Activated CD4-positive, alpha-beta T cell treated with anti-CD3 and anti-CD28 coated beads, Interleukin-2, amount 10 ng/mL, durations not matched to agents 24 days and 14 days (primary cell): ENCODE results near the gene PDZK1. TPM values are rescaled to one million over a fixed set of nuclear protein-coding genes. Genes with fewer than 3 reads are reported as not detected.
A peak's percentile ranks its signal among the peaks of the same experiment; 100 is the strongest.
"Not testable (repeated sequence)": the region's sequence is repeated elsewhere in the genome, so short reads cannot be mapped to it uniquely, and the experiment has no call there.

Experiments
- DNase-seq: peaks from one replicate; pipeline ENCODE4 v3.0.0; 2022
- H3K27ac Mint-ChIP-seq: one replicate; pipeline ENCODE4 v1.8.0; 2022; ENCODE audit warnings: mild to moderate bottlenecking, mixed read lengths
- H3K27me3 Mint-ChIP-seq: one replicate; pipeline ENCODE4 v1.8.0; 2022; ENCODE audit warnings: mixed read lengths
- H3K36me3 Mint-ChIP-seq: one replicate; pipeline ENCODE4 v1.8.0; 2022; ENCODE audit warnings: low read depth, mild to moderate bottlenecking, mixed read lengths
- H3K4me1 Mint-ChIP-seq: one replicate; pipeline ENCODE4 v1.8.0; 2021; ENCODE audit warnings: mixed read lengths
- H3K4me3 Mint-ChIP-seq: one replicate; pipeline ENCODE4 v1.8.0; 2022; ENCODE audit warnings: mild to moderate bottlenecking, moderate library complexity, mixed read lengths
- H3K9me3 Mint-ChIP-seq: one replicate; pipeline ENCODE4 v1.8.0; 2021; ENCODE audit warnings: mixed read lengths
- intact Hi-C: fragments of 100-400 bp; cut with micrococcal nuclease; formaldehyde crosslinking; loops from one replicate; pipeline ENCODE4 v1.15.1; 2023
- total RNA-seq: library from RNA; stranded (reverse); gene quantifications from 2 replicates; pipeline ENCODE4 v1.2.3, GENCODE V29; 2022

Gene PDZK1
- 0.16 TPM in 1 of 2 replicates, not detected in the other for total RNA-seq

- H3K9me3 Mint-ChIP-seq, result no peaks in the 10 kb centered on the region
- H3K4me3 Mint-ChIP-seq, result no peak within 1 kb of the TSS
- H3K27ac Mint-ChIP-seq, result no peak within 1 kb of the TSS
- intact Hi-C loops, result no loop called here
- no peaks in the 10 kb centered on the region for H3K4me1 Mint-ChIP-seq
- no peak for DNase-seq
- peaks cover 27% of the 10 kb centered on the region for H3K27me3 Mint-ChIP-seq
- no peaks in the 10 kb centered on the region for H3K36me3 Mint-ChIP-seq
Observed at GRCh38 chr1:145707183-145707867, at the start of gene PDZK1. Gene PDZK1, minus strand, starts transcription at chr1:145707368. Its CDS starts 19,347 bp downstream, at chr1:145688021.

GRCh38 chr1:145751491-145752037 is 44.4 kb upstream of the PDZK1 start:
- Mint-ChIP-seq H3K27ac (no peak overlapping the region), H3K4me3 (no peak overlapping the region), H3K36me3 (peaks cover 38% of the 10 kb centered on the region), H3K27me3 (no peaks in the 10 kb centered on the region), H3K4me1 (peaks cover 8% of the 10 kb centered on the region), H3K9me3 (no peaks in the 10 kb centered on the region)
- no peak for DNase-seq
- intact Hi-C loops, result no loop called here

GRCh38 chr1:145750426-145750825 is 43.3 kb upstream of the PDZK1 start:
- no peaks in the 10 kb centered on the region for H3K9me3 Mint-ChIP-seq
- intact Hi-C loops, result no loop called here
- peaks cover 8% of the 10 kb centered on the region for H3K4me1 Mint-ChIP-seq
- H3K27ac Mint-ChIP-seq, result no peak overlapping the region
- no peaks in the 10 kb centered on the region for H3K27me3 Mint-ChIP-seq
- H3K4me3 Mint-ChIP-seq, result no peak overlapping the region
- no peak for DNase-seq
- peaks cover 38% of the 10 kb centered on the region for H3K36me3 Mint-ChIP-seq

GRCh38 chr1:145747398-145748247 is 40.5 kb upstream of the PDZK1 start:
- H3K36me3 Mint-ChIP-seq, result peaks cover 57% of the 10 kb centered on the region
- no peak for DNase-seq
- H3K9me3 Mint-ChIP-seq, result no peaks in the 10 kb centered on the region
- peaks cover 8% of the 10 kb centered on the region for H3K4me1 Mint-ChIP-seq
- no peaks in the 10 kb centered on the region for H3K27me3 Mint-ChIP-seq
- no peak overlapping the region for H3K4me3 Mint-ChIP-seq
- no peak overlapping the region for H3K27ac Mint-ChIP-seq
- intact Hi-C loops, result no loop called here

GRCh38 chr1:145740269-145740668 is 33.1 kb upstream of the PDZK1 start:
- no peak for DNase-seq
- intact Hi-C loops, result loop anchor here (5.0 kb wide), 1 partner anchor 37 kb away; no protein-coding TSS in a partner anchor
- H3K27ac Mint-ChIP-seq, result no peak overlapping the region
- H3K4me1 Mint-ChIP-seq, result no peaks in the 10 kb centered on the region
- H3K4me3 Mint-ChIP-seq, result no peak overlapping the region
- peaks cover 29% of the 10 kb centered on the region for H3K36me3 Mint-ChIP-seq
- H3K27me3 Mint-ChIP-seq, result no peaks in the 10 kb centered on the region
- H3K9me3 Mint-ChIP-seq, result no peaks in the 10 kb centered on the region

GRCh38 chr1:145736191-145736590 is 29.0 kb upstream of the PDZK1 start:
- H3K36me3 Mint-ChIP-seq, result peaks cover 2% of the 10 kb centered on the region
- H3K27me3 Mint-ChIP-seq, result no peaks in the 10 kb centered on the region
- H3K4me1 Mint-ChIP-seq, result no peaks in the 10 kb centered on the region
- no peak overlapping the region for H3K4me3 Mint-ChIP-seq
- DNase-seq, result no peak
- H3K27ac Mint-ChIP-seq, result no peak overlapping the region
- no peaks in the 10 kb centered on the region for H3K9me3 Mint-ChIP-seq
- intact Hi-C loops, result no loop called here

GRCh38 chr1:145730900-145731299 is 23.7 kb upstream of the PDZK1 start:
- Mint-ChIP-seq H3K36me3 (no peaks in the 10 kb centered on the region), H3K27ac (no peak overlapping the region), H3K9me3 (no peaks in the 10 kb centered on the region), H3K4me3 (no peak overlapping the region), H3K27me3 (no peaks in the 10 kb centered on the region), H3K4me1 (no peaks in the 10 kb centered on the region)
- intact Hi-C loops, result no loop called here
- DNase-seq, result no peak

- Mint-ChIP-seq H3K9me3 (no peaks in the 10 kb centered on the region), H3K4me1 (no peaks in the 10 kb centered on the region), H3K4me3 (no peak overlapping the region), H3K27ac (no peak overlapping the region), H3K36me3 (no peaks in the 10 kb centered on the region), H3K27me3 (no peaks in the 10 kb centered on the region)
- intact Hi-C loops, result no loop called here
- DNase-seq, result no peak
Observed at GRCh38 chr1:145730467-145730866, 23.3 kb upstream of the PDZK1 start.

GRCh38 chr1:145729666-145730436 is 22.7 kb upstream of the PDZK1 start:
- no peaks in the 10 kb centered on the region for H3K9me3 Mint-ChIP-seq
- no peaks in the 10 kb centered on the region for H3K4me1 Mint-ChIP-seq
- intact Hi-C loops, result loop anchor here (10.0 kb wide), 1 partner anchor 135 kb away; no protein-coding TSS in a partner anchor
- no peaks in the 10 kb centered on the region for H3K27me3 Mint-ChIP-seq
- no peak overlapping the region for H3K27ac Mint-ChIP-seq
- DNase-seq, result no peak
- H3K36me3 Mint-ChIP-seq, result no peaks in the 10 kb centered on the region
- no peak overlapping the region for H3K4me3 Mint-ChIP-seq

GRCh38 chr1:145729196-145729595 is 22.0 kb upstream of the PDZK1 start:
- Mint-ChIP-seq H3K4me1 (no peaks in the 10 kb centered on the region), H3K4me3 (no peak overlapping the region), H3K27me3 (no peaks in the 10 kb centered on the region), H3K9me3 (no peaks in the 10 kb centered on the region), H3K36me3 (no peaks in the 10 kb centered on the region), H3K27ac (no peak overlapping the region)
- no peak for DNase-seq
- intact Hi-C loops, result loop anchor here (10.0 kb wide), 1 partner anchor 134 kb away; no protein-coding TSS in a partner anchor

GRCh38 chr1:145726193-145726592 is 19.0 kb upstream of the PDZK1 start:
- H3K4me3 Mint-ChIP-seq, H3K27ac Mint-ChIP-seq, DNase-seq, H3K36me3 Mint-ChIP-seq, H3K4me1 Mint-ChIP-seq, H3K9me3 Mint-ChIP-seq: not testable (repeated sequence)
- intact Hi-C loops, result loop anchor here (10.0 kb wide), 1 partner anchor 131 kb away; no protein-coding TSS in a partner anchor
- peaks cover 15% of the 10 kb centered on the region for H3K27me3 Mint-ChIP-seq

- Mint-ChIP-seq H3K27ac (no peak overlapping the region), H3K4me1 (peaks cover 17% of the 10 kb centered on the region), H3K4me3 (peak overlapping the region; percentile 79), H3K36me3 (no peaks in the 10 kb centered on the region), H3K9me3 (no peaks in the 10 kb centered on the region), H3K27me3 (peaks cover 24% of the 10 kb centered on the region)
- intact Hi-C loops, result loop anchor here (10.0 kb wide), 1 partner anchor 126 kb away; no protein-coding TSS in a partner anchor
- peak; percentile 93 for DNase-seq
Observed at GRCh38 chr1:145720878-145721671, 13.9 kb upstream of the PDZK1 start.

GRCh38 chr1:145720556-145720877 is 13.3 kb upstream of the PDZK1 start:
- intact Hi-C loops, result loop anchor here (10.0 kb wide), 1 partner anchor 126 kb away; no protein-coding TSS in a partner anchor
- Mint-ChIP-seq H3K9me3 (no peaks in the 10 kb centered on the region), H3K4me1 (peaks cover 17% of the 10 kb centered on the region), H3K36me3 (no peaks in the 10 kb centered on the region), H3K27ac (no peak overlapping the region), H3K27me3 (peaks cover 24% of the 10 kb centered on the region), H3K4me3 (peak overlapping the region; percentile 79)
- DNase-seq, result no peak
